OCI-M2 (cell line): ENCODE measurements around the gene TMEM63C.
"Not testable (repeated sequence)": the region's sequence is repeated elsewhere in the genome, so short reads cannot be mapped to it uniquely, and the experiment has no call there.

Experiments used
- DNase-seq: peaks from one replicate; lab custom pipeline; 2025; ENCODE audit not compliant: unreplicated experiment; lab: John Stamatoyannopoulos, UW

The TMEM63C gene

DNA sequence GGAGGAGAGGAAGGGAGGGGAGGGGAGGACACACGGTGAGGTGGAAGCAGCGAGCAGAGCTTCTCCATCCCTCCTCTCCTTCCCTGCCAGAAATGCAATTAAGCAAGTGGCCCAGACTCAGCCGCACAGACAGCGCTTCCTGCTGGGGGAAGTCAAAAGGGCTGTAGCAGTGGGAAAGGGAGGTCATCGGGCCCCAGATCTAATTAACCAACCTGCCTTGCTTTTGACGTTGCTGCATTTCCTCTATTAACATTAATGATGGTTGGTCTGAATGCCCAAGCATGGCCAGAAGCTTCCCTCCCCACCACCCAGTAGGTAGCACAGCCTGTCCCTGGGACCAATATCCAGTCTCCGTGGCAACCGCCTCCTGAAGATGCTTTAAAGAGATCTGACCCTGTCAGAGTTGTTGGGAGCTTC is 94.0 kb downstream of the TMEM63C start:
- DNase-seq: no peak

GRCh38 chr14:77276295-77276935 is 94.8 kb downstream of the TMEM63C start:
- no peak for DNase-seq

- no peak for DNase-seq
Observed at GRCh38 chr14:77276959-77277358, 95.4 kb downstream of the TMEM63C start.

- no peak for DNase-seq
Observed at GRCh38 chr14:77278461-77279230, 97.0 kb downstream of the TMEM63C start.

GRCh38 chr14:77279719-77280118 is 98.1 kb downstream of the TMEM63C start:
- DNase-seq: no peak

GRCh38 chr14:77280921-77281320 is 99.3 kb downstream of the TMEM63C start:
- not testable (repeated sequence) for DNase-seq

- no peak for DNase-seq
Observed at GRCh38 chr14:77281852-77282410, 100.3 kb downstream of the TMEM63C start.

- DNase-seq: no peak
Observed at GRCh38 chr14:77284066-77284465, 102.5 kb downstream of the TMEM63C start.

- no peak for DNase-seq
Observed at GRCh38 chr14:77284466-77284865, 102.9 kb downstream of the TMEM63C start.

- no peak for DNase-seq
Observed at GRCh38 chr14:77286576-77286975, 105.0 kb downstream of the TMEM63C start.

DNA sequence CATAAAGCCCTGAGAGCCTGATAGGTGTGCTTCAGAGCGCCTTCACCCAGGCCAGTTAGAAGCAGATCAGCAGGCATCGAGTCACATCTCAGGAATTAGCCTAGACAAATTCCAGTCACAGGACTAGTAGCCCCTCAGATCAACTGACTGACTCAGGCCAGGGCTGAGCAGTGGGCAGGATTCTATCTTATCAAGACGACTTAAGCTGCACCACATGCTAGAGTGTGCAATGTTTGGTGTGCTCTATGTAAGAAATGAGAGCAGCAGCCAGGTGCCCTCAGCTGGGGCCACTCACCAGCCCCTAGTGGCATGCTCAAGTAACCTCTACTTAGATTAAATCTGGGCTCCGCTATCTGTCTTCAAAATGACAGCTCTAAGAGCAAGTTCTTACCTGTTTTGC is 109.1 kb downstream of the TMEM63C start:
- no peak for DNase-seq

DNA sequence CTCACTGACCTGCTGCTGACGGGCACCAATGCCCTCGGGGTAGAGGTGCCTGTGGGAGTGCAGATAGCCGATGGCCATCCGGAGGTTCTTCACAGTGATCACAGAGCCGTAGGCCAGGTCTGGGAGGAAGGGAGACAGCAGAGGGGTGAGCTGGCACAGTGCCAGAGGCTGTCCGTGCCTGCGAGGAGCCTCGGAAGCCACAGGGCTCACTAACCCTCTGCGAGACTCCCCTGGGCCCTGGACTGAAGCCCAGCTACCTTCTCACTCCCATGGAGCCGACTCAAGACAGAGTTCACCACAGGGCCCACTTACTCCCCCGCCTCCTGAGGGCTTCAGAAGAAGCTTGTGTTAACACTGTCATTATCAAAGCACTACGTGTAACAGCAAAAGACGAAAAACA is 114.6 kb downstream of the TMEM63C start:
- DNase-seq: no peak

- DNase-seq: no peak
Observed at GRCh38 chr14:77296906-77297305, 115.3 kb downstream of the TMEM63C start.

DNA sequence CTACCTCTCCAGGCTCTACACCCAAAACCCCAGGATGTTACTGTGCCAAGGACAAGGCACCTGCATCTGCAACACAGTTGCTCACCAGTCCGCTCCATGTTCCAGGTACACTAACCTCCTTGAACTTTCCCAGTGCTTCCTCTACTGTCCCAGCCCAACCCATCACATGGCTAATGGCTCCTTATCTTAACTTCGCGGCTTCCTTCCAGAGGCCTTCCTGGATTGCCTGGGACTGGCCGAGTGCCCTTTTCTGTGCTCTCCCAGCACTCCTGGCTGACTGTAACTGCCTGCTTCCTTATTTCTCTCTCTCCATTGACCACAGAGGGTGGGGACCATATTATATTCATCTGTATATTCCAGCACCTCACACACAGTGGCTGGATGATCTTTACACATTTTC is 118.2 kb downstream of the TMEM63C start:
- no peak for DNase-seq

- DNase-seq: no peak
Observed at GRCh38 chr14:77301103-77301502, 119.5 kb downstream of the TMEM63C start.

GRCh38 chr14:77302926-77303325 is 121.3 kb downstream of the TMEM63C start:
- no peak for DNase-seq

- DNase-seq: no peak
Observed at GRCh38 chr14:77303417-77304156, 122.0 kb downstream of the TMEM63C start.

DNA sequence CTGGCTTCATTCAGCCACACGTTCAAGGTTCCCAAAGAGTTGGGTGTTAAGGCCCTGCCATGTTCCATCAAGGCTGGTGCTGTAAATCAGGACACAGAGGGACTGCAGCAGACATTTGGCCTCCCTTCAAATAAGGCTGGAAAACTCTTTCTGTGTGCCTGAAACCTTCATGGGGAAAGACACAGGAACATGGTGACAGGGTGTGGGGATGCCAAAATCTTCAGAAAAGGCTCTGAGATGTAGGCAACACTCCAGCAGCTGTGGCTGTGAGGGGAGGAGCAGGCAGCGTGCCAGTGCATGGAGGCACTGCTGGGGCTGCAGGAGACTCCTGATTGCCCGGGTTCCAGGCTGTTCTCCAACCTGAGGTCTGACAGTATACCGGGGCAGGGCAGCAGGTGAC is 124.1 kb downstream of the TMEM63C start:
- no peak for DNase-seq

DNA sequence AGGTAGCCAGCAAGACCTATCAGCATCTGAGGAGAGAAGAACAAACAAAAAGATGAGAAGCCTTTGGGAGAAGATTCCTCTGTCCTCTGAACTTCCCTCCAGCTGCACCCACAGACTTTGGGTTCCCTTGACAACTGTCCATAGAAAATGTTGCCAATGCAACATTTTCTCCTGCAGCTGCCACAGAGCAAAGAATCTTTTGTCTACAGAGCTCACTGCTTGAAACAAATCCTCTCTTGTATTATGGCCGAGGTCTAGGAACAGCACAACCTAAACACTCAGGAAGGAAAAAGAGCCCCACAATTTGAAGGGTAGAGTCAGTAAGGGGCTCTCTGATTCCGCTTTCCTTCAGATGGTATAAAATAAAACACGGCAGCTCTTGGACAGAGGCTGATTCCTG is 124.8 kb downstream of the TMEM63C start:
- DNase-seq: no peak

DNA sequence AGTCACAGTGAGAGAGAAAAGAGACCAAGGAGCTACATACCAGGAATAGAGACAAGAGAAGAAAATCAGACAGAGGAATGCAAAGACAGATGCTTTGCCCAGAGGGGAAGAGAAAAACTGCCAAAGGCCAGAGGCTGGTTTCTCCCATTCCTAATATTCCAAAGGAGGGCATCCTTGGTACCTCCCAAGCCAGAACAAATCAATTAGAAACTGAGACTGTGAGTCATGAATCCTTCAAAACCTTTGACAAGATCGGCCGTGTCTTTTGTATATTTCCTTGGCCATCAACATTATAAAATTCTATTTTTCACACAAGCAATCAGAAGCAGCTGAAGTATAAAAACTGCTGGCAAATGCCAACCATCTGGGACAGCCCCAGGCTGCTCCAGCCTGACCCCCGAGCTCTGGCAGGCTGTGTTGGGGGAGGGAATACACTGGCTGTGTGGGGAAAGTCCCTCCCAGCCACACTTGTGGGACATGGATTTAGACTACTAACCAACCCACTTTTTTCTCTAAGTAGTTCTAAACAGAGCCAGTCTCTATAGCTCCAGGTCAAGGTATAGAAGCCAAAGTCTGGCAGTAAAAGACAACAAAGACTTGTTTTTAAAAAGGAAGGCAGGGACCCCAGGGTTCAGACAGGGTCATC is 125.4 kb downstream of the TMEM63C start:
- DNase-seq: no peak
